Lower leg skin (tissue), 3 donors: ENCODE data around the gene KRTAP12-4.

Experiments used
- POLR2A ChIP-seq, 2 donors: fragments of 450-650 bp; IDR thresholded peaks; one replicate each; pipeline ENCODE4 v1.6.1; 2016 to 2017; ENCODE audit warnings: antibody characterized with exemption in 2 of 2, mild to moderate bottlenecking in 1 of 2, moderate library complexity in 1 of 2
- TF ChIP-seq, protein P1 (sequence below), 3 donors: fragments of 450-650 bp; IDR thresholded peaks; one replicate each; pipeline ENCODE4 v1.5.1; 2016; ENCODE audit warnings: antibody characterized with exemption in 3 of 3, mild to moderate bottlenecking in 3 of 3, moderate library complexity in 2 of 3

DNA sequence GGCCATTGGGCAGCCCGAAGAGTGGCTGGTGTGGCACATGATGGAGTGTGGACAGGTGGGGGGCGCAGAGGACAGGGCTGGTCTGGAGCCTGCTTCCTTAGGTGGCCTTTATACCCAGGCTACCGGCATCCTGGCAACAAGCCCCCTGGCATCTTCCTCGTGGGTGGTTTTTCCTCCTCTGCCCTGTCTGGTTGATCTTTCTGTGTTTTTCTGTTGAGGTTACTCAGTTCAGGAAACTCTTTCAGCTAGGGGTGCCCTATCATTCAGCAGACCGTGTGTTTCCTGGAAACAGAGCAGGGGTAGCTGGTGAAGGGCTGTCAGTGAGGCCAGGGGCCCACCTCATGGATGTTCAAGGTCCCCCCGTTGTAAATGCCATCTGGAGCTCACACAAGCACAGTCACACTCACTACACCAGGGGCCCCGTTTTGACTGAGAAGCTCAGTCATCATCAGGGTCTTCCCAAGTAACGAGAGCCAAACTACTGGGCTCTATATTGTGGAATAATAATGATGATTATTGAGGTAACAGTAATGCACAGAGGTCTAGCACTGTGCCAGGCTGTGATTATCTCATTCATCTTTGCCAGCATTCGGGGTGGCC, at the start of gene KRTAP12-4:
- TF ChIP-seq, protein P1, sequence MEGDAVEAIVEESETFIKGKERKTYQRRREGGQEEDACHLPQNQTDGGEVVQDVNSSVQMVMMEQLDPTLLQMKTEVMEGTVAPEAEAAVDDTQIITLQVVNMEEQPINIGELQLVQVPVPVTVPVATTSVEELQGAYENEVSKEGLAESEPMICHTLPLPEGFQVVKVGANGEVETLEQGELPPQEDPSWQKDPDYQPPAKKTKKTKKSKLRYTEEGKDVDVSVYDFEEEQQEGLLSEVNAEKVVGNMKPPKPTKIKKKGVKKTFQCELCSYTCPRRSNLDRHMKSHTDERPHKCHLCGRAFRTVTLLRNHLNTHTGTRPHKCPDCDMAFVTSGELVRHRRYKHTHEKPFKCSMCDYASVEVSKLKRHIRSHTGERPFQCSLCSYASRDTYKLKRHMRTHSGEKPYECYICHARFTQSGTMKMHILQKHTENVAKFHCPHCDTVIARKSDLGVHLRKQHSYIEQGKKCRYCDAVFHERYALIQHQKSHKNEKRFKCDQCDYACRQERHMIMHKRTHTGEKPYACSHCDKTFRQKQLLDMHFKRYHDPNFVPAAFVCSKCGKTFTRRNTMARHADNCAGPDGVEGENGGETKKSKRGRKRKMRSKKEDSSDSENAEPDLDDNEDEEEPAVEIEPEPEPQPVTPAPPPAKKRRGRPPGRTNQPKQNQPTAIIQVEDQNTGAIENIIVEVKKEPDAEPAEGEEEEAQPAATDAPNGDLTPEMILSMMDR (IDR thresholded peaks at IDR 0.05), result no peak
- TF ChIP-seq POLR2A (IDR thresholded peaks at IDR 0.05), result no peak
